GM03348 (cell line): Measurements from ENCODE around the gene SERPINA3.
"Not testable (repeated sequence)": the region's sequence is repeated elsewhere in the genome, so short reads cannot be mapped to it uniquely, and the experiment has no call there.

Experiments used
- DNase-seq: peaks from one replicate; pipeline ENCODE4 v3.0.0; 2012; ENCODE audit warnings: low spot score

SERPINA3 gene

DNA sequence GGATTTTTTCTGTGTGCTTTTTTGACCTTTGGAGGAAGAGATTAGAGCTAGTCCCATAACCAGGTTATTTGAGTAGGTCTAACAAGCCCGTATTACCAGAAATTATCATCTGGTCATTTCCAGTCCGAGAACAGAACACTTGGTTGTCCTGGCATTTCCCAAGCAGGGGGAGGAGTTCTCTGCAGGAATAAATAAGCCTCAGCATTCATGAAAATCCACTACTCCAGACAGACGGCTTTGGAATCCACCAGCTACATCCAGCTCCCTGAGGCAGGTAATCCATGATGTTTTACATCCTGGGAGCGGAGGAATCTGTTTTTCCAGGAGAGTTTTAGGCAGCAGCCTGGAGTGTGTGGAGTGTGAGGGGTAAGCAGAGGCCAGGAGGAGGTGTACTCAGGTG, at the start of gene SERPINA3:
TSS of gene SERPINA3 (plus strand) at position 218 of the 400 bp plus-strand sequence. CDS start 2,051 bp downstream, outside the sequence.
- peak; percentile 17 for DNase-seq

- no peak for DNase-seq
Measured at GRCh38 chr14:94562941-94563883, 49.0 kb upstream of the SERPINA3 start.

DNA sequence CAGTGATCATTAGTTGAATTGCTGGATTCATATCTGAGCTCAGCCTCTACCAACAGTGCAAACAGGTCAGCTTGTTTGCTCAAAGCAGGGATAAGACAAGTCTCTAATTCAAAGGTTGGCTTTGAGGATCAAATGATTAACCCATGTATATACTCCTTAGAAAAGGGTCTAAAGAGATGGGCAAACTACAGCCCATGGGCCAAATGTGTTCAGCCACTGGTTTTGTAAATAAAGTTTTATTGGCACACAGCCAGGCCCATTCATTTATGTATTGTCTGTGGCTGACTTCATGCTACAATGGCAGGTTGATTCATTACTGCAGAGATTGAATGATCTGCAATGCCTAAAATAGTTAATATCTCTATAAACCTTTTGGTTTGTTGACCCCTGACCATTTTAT, 47.8 kb upstream of the SERPINA3 start:
- no peak for DNase-seq

DNA sequence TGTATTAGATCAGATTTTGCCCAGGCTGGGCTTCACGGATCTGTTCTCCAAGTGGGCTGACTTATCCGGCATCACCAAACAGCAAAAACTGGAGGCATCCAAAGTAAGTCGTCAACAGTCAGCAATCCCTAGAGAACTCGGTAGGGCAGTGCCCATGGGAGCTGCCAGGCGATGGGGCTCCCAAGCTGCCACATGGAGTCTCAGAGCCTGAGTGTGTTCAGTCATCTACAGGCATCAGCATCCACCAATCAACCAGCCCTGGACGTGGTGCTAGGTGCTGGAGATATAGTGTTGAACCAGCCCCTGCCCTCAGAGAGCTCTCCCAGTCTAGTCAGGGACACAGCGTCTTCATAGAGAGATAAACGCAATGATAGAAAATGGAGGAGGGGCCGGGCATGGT, 44.0 kb upstream of the SERPINA3 start:
- DNase-seq: no peak

DNA sequence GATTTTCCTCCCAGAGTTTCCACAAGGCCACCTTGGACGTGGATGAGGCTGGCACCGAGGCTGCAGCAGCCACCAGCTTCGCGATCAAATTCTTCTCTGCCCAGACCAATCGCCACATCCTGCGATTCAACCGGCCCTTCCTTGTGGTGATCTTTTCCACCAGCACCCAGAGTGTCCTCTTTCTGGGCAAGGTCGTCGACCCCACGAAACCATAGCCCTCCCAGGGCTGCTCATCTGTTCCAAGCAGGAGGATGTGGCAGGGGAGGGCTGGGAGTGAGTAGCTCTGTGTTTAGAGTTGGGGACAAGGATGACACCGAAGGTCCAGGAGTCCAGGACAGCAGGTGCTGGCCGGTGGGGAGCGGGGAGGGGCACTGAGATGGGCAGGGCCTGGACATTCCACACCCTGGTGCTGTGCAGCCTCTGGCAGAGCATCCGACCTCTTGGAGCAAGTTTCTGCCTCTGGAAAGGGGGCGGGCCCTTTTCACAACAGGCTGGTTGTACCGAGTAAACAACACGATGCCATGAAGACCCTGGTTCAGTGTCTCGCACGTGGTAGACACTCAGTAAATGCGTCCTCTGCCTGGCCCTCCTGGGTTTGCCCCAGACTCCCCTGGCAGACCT, 42.7 kb upstream of the SERPINA3 start:
- DNase-seq: no peak

DNA sequence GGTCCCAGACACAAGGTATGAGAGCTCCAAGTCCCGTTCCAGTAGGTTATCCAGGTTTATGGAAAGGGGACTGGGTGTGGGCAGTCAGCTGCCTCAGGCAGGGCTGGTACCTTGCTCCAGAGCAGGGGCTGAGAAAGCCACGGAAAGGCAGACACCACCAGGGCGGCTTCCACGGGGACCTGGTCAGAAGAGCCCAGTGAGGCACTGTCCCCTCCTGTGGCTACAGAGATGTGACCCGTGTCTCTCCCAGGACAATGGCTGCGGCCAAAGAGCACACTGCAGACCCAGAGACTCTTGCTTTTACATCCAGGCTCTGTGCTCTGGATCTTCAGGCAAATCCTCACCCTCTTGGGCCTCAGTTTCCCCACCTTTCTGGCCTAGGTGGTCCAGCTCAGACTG, 42.2 kb upstream of the SERPINA3 start:
- DNase-seq: no peak

GRCh38 chr14:94570440-94570839, 41.8 kb upstream of the SERPINA3 start:
- DNase-seq: no peak

- DNase-seq: no peak
Measured at GRCh38 chr14:94571395-94571794, 40.8 kb upstream of the SERPINA3 start.

- no peak for DNase-seq
Measured at GRCh38 chr14:94571950-94572349, 40.2 kb upstream of the SERPINA3 start.

DNA sequence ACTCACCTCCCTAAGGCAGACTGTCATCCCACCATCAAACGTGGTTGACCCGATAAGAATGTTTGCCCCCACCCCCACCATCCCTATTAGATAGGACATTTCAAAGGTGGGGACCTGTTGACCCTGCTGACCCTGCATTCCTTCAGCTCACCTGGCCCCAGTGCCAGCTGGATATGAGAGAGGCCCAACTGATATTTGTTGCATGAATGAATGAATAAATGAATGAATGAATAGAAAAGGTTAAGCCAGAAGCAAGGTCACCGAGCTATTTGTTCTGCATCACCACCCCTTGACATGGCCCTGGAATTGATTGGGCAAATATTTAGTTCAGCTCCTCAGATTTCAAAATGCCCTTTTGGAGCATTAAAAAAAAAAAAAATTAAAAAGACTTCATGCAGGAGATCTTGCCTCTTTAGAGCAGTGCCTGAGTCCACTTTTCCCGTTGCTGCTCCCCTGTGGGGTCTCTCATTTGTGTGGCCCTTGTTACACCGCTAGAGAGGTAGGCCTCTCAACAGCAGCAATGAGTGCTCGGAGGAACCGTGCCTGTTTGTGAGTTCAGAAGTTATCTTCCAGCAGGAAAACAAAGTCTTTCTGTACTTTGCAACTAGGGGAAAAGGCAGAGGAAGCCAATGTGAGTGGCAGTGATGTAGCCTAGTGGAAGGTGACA, 39.4 kb upstream of the SERPINA3 start:
- DNase-seq: no peak

GRCh38 chr14:94573475-94574277, 38.5 kb upstream of the SERPINA3 start:
- DNase-seq: no peak

- no peak for DNase-seq
Measured at GRCh38 chr14:94574336-94574735, 37.9 kb upstream of the SERPINA3 start.

GRCh38 chr14:94575730-94576585, 36.2 kb upstream of the SERPINA3 start:
- peak; percentile 31 for DNase-seq

GRCh38 chr14:94577472-94577871, 34.7 kb upstream of the SERPINA3 start:
- DNase-seq: not testable (repeated sequence)

- DNase-seq: no peak
Measured at GRCh38 chr14:94578712-94579111, 33.5 kb upstream of the SERPINA3 start.

DNA sequence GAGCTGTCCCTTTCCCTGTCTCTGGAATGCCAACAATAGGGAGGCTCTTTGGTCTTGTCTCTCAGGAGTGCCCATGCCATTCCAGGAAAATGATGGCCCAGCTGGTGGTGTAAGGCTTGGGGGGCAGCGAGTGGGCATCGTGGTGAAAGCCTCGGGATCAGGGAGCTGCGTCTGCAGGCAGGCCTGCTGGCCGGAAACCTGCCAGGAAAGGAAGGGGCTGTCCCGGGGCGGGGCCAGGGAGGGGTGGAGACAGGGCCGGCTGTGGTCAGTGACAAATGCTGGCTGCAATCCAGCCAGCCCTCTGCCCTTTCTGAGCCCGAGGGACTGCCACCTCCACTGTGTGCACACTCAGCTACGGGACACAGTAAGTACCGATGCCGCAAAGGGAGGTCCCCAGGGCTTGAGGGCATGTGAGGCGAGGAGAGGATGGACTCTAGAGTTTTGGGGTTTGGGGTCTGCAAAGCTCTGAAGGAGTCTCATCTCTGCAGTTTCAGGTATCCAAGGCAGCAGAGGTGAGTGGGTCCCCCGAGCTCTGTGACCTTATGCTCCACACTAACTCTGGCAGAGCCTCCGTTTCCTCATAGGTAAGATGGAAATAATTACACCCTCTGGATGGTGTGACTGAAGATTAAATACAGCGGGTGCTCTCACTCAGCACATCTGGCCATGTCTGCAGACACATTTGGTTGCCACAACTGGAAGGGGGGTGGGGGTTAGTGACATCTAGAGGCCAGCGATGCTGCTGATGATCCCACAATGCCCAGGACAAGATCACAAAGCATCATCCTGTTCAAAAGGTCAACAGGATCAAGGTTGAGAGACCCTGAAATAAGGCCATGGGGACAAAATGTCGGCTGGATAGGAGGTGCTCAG, 30.8 kb upstream of the SERPINA3 start, which contains the start of gene SERPINA5:
TSS of gene SERPINA5 (plus strand) at position 300 of the 873 bp plus-strand sequence. CDS start 5,937 bp downstream, outside the sequence.
- DNase-seq: no peak

GRCh38 chr14:94582199-94582750, 29.9 kb upstream of the SERPINA3 start:
- DNase-seq: no peak

- no peak for DNase-seq
Measured at GRCh38 chr14:94582851-94583250, 29.3 kb upstream of the SERPINA3 start.

GRCh38 chr14:94583557-94583956, 28.6 kb upstream of the SERPINA3 start:
- DNase-seq: no peak
